Measurements from ENCODE around the gene NR6A1.

The NR6A1 gene

GRCh38 chr9:124695280-124695890 lies 75.7 kb downstream of the NR6A1 start:
- no peak overlapping the region for H3K4me3 ChIP-seq (ENCODE audit: low read depth, low read length)

GRCh38 chr9:124694414-124695279 lies 76.5 kb downstream of the NR6A1 start:
- no peak overlapping the region for H3K4me3 ChIP-seq (ENCODE audit: low read depth, low read length)

DNA sequence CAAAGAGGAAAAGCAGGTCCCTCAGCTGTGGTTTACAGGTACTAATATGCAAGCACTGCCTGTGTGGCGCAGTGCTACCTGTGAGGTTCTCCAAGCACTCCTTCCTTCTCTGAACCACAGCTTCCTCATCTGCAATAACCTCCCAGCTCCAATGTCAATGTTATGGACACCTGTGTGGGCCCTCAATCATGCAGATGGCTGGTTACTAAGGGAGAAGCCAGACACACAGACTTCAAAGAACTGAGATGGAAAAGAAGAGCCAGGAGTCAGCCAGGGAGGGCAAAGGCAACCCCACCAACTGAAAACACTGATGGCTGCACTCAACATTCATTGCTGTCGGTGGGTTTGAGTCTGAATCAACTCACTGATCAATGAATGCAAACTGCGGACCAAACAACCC lies 77.7 kb downstream of the NR6A1 start:
- H3K4me3 ChIP-seq (ENCODE audit: low read depth, low read length) = no peak overlapping the region

DNA sequence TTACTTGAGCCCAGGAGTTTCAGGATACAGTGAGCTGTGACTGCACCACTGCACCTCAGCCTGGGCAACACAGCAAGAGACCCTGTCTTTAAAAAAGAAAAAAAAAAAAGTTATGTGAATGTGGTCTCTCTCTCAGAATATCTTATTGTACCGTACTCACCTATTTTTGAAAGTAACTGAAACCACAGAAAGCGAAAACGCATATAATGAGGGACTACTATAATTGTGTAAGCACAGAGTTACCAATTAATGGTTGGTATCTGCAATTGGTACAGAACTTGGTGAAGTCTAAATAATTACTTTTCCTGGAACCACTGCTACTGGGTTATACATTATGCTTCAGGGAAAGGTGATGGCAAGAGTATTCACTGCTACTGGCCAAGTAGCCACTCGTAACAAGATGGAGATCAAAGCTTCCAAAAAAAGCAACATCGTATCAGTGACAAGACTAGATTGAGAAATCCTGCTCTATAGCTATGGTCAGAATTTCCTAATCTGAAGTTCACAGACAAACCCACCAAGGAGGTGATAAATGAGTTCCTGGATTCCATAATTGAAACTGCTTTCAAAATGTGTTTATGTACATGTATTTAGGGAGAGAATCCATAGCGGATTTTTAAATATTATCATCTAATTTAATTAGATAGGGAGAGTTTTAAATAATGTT lies 82.7 kb downstream of the NR6A1 start:
- no peak overlapping the region for H3K4me3 ChIP-seq (ENCODE audit: low read depth, low read length)

DNA sequence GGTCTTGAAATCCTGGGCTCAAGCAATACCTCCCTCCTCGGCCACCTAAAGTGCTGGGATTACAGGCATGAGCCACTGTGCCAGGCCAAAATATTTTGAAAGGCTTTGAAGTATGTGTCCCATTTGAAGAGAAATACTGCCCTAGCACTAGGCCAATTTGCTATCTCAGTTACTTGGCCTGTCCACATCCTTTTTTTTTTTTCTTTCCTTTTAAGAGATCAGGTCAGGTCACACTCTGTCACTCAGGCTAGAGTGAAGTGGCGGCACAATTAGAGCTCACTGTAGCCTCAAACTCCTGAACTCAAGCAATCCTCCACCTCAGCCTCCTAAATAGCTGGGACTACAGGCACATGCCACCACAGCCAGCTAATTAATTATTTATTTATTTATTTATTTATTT lies 84.2 kb downstream of the NR6A1 start:
- no peak overlapping the region for H3K4me3 ChIP-seq (ENCODE audit: low read depth, low read length)

DNA sequence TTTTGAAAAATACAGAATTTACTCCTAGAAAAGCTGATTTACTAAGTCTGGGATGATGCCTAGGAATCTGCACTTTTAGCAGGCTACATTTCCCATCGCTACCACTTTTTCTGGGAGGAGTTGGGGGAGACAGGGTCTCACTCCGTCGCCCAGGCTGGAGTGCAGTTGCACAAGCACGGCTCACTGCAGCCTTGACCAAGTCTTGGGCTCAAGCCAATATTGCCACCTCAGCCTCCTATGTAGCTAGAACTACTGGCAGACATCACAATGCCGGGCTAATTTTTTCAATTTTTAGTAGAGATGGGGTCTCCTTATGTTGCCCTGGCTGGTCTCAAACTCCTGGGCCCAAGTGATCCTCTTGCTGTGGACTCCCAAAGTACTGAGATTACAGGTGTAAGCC lies 85.9 kb downstream of the NR6A1 start:
- no peak overlapping the region for H3K4me3 ChIP-seq (ENCODE audit: low read depth, low read length)

DNA sequence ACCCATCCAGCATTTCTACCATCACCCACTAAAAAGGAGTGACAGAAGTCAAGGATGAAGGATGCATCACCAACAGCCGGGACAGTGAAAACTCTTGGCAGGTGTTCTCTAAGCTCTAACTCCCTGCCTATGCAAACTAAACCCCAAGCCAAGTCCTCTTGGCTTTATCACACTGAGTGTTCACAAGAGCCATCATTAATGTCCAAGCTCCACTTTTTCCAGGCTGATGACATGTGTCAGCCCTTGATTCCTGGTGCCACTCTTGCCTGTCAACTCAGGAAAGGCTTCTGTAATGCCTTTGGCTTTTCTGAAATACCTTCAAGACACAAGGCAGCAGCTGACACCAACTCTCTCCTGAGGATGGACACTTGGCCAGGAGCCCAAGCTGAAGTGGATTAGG lies 86.9 kb downstream of the NR6A1 start:
- H3K4me3 ChIP-seq (ENCODE audit: low read depth, low read length) = no peak overlapping the region

DNA sequence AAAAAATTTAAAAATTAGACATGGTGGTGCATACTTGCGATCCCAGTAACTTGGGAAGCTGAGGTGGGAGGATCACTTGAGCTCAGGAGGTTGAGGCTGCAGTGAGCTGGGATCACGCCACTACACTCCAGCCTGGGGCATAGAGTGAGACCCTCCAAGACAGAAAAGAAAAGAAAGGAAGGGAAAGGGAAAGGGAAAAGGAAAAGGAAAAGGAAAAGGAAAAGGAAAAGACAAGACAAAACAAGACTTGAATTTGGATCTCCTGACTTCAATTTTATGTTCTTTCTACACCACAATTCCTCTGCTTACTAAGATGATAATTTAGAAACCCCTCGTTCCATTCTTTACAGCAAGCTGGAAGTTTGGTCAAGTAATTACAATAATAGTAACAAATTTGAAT lies 88.1 kb downstream of the NR6A1 start:
- no peak overlapping the region for H3K4me3 ChIP-seq (ENCODE audit: low read depth, low read length)

DNA sequence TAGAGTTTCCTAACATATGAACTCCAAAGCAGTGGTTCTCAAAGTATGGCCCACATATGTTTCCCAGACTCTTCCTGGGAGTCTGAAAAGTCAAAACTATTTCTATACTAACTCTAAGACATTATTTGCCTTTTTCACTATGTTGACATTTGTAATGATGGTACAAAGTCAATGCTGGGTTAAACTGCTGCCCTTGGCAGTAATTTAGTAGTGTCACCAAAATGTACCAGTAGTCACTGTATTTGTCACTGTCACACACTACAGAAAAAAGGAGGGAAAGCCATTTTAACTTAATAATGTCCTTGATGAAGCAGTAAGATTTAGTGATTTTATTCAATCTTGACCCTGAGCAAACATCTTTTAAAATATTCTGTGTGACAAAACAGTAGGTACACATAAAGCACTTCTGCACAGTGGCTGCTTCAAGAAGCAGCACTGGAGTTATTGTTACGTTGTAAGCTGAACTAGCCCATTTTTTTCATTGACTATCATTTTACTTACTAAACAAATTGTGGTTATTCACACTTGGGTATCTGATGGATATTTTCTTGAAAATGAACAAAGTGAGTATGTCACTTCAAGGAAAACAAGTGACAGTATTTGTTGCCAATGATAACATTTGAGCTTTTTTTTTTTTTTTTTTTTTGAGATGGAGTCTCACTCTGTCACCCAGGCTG lies 90.3 kb downstream of the NR6A1 start:
- no peak overlapping the region for H3K4me3 ChIP-seq (ENCODE audit: low read depth, low read length)

GRCh38 chr9:124680049-124680448 lies 91.1 kb downstream of the NR6A1 start:
- no peak overlapping the region for H3K4me3 ChIP-seq (ENCODE audit: low read depth, low read length)

DNA sequence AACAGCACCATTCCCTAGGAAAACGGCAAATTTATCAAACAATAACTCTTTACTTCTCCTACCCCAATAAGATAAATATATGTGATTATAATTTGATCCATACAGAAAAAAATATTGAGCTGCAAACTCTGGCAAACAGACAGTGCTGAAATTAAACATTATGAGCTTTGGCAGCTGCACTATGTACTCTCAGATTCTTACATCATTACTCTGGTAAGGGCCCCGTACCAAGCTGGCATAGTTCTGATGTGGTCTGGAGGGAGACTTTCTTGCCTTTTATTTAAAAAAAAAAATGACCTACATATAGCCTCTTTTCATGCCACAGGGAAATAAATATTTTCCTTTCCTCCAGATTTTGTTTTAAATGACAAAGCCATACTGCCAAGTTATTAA lies 95.0 kb downstream of the NR6A1 start:
- H3K4me3 ChIP-seq (ENCODE audit: low read depth, low read length) = no peak overlapping the region

DNA sequence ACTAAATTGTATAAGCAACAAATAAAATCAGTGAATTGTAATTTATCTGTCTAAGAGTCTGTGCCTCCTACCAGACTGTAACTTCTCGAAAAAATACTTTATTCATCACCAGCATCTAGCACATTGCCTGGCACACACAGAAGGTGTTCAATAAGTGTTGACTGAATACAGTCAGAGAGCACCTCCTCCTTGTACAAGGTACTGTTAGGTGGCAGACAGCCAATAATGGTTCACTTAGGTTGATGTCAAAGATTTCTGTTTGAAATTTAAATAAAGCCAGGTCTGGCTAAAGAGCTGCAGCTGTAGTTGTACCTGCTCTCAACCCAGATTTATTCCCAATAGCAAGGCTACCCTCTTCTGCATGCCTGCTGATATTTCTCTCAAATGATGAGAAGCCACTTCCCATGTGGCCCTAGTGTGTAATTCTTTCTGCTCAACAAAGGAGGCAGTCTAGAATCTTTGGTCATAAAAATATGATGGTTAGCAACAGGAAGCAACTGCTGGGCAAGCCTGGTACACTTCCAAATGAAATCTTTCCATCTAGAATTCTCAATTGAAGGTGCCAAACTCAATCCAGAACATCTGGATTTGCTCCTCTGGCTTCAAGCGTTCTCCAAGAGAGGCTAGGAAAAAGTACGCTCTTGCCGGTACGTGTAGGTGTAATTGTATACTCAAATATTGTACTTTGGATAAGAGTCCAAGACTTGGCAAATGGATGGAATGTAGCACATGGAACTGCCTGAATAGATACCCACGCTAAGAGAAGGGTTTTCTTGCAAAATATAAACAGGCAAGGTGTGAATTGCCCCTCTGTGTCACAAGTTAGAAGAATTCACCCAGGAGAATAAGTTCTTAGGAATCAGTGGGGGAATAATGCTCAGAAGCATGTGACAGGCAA lies 95.6 kb downstream of the NR6A1 start:
- H3K4me3 ChIP-seq (ENCODE audit: low read depth, low read length) = no peak overlapping the region

GRCh38 chr9:124674651-124675050 lies 96.5 kb downstream of the NR6A1 start:
- H3K4me3 ChIP-seq (ENCODE audit: low read depth, low read length) = no peak overlapping the region

DNA sequence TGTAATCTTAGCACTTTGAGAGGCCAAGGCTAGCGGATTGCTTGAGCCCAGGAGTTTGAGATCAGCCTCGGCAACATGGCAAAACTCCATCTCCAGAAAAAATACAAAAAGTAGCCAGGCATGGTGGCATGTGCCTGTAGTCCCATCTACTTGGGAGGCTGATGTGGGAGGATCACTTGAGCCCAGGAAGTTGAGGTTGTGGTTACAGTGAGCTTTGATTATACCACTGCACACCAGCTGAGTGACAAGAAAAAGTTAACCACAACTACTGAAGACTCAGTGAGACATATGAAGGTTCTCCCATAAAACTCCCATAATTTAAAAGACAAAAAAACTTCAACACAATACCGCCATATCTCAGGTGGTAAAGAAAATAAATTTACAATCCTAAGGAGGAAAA lies 98.0 kb downstream of the NR6A1 start:
- H3K4me3 ChIP-seq (ENCODE audit: low read depth, low read length) = no peak overlapping the region

DNA sequence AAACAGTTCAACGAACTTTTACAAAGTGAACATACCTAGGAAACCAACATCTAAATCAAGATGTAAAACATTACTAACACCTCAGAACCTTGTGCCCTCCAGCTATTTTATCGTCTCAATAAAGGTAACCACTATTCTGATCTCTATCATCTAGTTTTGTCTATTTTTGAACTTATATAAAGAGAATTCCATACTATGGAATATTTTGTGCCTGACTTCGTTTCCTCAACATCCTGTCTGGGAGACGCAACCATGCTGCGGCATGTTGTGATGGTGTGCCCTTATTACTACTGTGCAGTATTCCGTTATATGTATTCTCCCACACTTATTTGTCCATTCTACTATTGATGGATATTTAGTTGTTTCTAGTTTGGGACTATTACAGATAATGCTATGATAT lies 99.2 kb downstream of the NR6A1 start:
- H3K4me3 ChIP-seq (ENCODE audit: low read depth, low read length) = no peak overlapping the region

GRCh38 chr9:124666642-124667041 lies 104.5 kb downstream of the NR6A1 start:
- no peak overlapping the region for H3K4me3 ChIP-seq (ENCODE audit: low read depth, low read length)

DNA sequence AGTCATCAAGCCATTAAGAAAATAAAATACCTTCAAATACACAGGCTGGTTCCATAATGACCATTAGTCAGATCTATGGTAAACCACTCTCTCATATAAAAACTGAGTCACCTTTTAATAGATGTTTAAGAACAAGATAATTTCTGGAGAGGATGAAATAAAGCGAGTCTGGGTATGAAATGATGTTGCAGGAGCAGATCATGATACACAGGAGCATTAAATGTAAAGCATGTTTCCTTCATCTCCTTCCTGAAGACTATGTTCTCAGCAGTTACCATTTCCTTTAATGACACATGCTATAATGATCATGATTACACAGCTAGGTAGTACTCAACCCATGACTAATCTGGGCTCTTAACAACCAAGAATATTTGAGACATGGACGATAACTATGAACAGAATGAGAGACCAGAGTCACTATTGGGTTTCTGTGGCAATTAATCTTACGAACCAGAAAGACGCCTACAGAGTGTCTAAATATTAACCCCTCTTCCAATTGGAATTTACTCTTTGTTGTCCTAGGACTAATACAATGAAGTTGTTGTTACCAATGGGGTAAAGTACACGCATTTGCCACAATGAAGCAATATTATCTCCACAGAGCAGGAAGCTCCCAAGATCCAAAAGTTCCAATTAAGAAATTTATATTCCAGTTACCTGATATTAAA lies 105.6 kb downstream of the NR6A1 start:
- H3K4me3 ChIP-seq (ENCODE audit: low read depth, low read length) = no peak overlapping the region

DNA sequence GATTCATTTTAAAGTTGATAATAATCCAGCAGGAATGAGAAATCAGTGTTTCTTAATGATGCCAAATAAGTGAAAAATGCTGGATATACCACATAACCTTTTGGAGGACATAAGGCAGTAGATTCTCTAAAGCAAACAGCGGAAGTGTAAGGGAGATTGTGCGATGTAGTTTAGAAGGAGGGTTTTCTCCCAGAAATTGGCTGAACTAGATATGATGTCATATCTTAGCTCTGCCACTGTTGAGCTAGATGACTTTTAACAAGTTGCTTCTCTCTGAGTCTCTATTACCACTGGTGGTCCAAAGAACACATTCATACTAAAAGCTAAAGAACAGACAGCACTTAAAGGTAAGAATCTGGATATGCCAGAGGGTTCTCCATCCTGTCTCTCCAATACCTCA lies 107.0 kb downstream of the NR6A1 start:
- no peak overlapping the region for H3K4me3 ChIP-seq (ENCODE audit: low read depth, low read length)

- H3K4me3 ChIP-seq (ENCODE audit: low read depth, low read length) = no peak overlapping the region
Observed at GRCh38 chr9:124663046-124663961, 107.8 kb downstream of the NR6A1 start.

All from iPS-11a (cell line).